ENCODE data around the gene GMPR.

The GMPR gene

GRCh38 chr6:16322666-16323312 is 84.4 kb downstream of the GMPR start:
- in situ Hi-C loops (cut with MboI; ENCODE audit: low sequenced_read_pairs), result no loop called here

GRCh38 chr6:16324184-16324583 is 85.8 kb downstream of the GMPR start:
- in situ Hi-C loops (cut with MboI; ENCODE audit: low sequenced_read_pairs), result no loop called here

GRCh38 chr6:16324606-16325225 is 86.3 kb downstream of the GMPR start:
- in situ Hi-C loops (cut with MboI; ENCODE audit: low sequenced_read_pairs), result no loop called here

GRCh38 chr6:16326531-16326930 is 88.1 kb downstream of the GMPR start:
- in situ Hi-C loops (cut with MboI; ENCODE audit: low sequenced_read_pairs), result no loop called here

GRCh38 chr6:16326971-16327776 is 88.8 kb downstream of the GMPR start:
- in situ Hi-C loops (cut with MboI; ENCODE audit: low sequenced_read_pairs), result no loop called here

GRCh38 chr6:16327777-16328325 is 89.5 kb downstream of the GMPR start:
- in situ Hi-C loops (cut with MboI; ENCODE audit: low sequenced_read_pairs), result no loop called here

GRCh38 chr6:16329233-16329632 is 90.8 kb downstream of the GMPR start:
- in situ Hi-C loops (cut with MboI; ENCODE audit: low sequenced_read_pairs), result no loop called here

- in situ Hi-C loops (cut with MboI; ENCODE audit: low sequenced_read_pairs), result loop anchor here (10.0 kb wide), 1 partner anchor 433 kb away; the partner anchor contains the start of gene ATXN1
These were observed 93.2 kb downstream of the GMPR start for GRCh38 chr6:16331384-16332174.

GRCh38 chr6:16332175-16332542 is 93.8 kb downstream of the GMPR start:
- in situ Hi-C loops (cut with MboI; ENCODE audit: low sequenced_read_pairs), result loop anchor here (10.0 kb wide), 1 partner anchor 433 kb away; the partner anchor contains the start of gene ATXN1

- in situ Hi-C loops (cut with MboI; ENCODE audit: low sequenced_read_pairs), result loop anchor here (10.0 kb wide), 1 partner anchor 431 kb away; the partner anchor contains the start of gene ATXN1
These were observed 95.2 kb downstream of the GMPR start for GRCh38 chr6:16333580-16333979.

GRCh38 chr6:16334671-16335070 is 96.3 kb downstream of the GMPR start:
- in situ Hi-C loops (cut with MboI; ENCODE audit: low sequenced_read_pairs), result loop anchor here (10.0 kb wide), 1 partner anchor 430 kb away; the partner anchor contains the start of gene ATXN1

- in situ Hi-C loops (cut with MboI; ENCODE audit: low sequenced_read_pairs), result loop anchor here (10.0 kb wide), 1 partner anchor 430 kb away; the partner anchor contains the start of gene ATXN1
These were observed 96.8 kb downstream of the GMPR start for GRCh38 chr6:16335176-16335575.

- in situ Hi-C loops (cut with MboI; ENCODE audit: low sequenced_read_pairs), result loop anchor here (10.0 kb wide), 1 partner anchor 429 kb away; the partner anchor contains the start of gene ATXN1
These were observed 97.8 kb downstream of the GMPR start for GRCh38 chr6:16336056-16336818.

- in situ Hi-C loops (cut with MboI; ENCODE audit: low sequenced_read_pairs), result loop anchor here (10.0 kb wide), 1 partner anchor 428 kb away; the partner anchor contains the start of gene ATXN1
These were observed 98.5 kb downstream of the GMPR start for GRCh38 chr6:16336911-16337294.

- in situ Hi-C loops (cut with MboI; ENCODE audit: low sequenced_read_pairs), result loop anchor here (10.0 kb wide), 1 partner anchor 427 kb away; the partner anchor contains the start of gene ATXN1
These were observed 99.0 kb downstream of the GMPR start for GRCh38 chr6:16337295-16337975.

GRCh38 chr6:16338577-16339264 is 100.3 kb downstream of the GMPR start:
- in situ Hi-C loops (cut with MboI; ENCODE audit: low sequenced_read_pairs), result loop anchor here (10.0 kb wide), 1 partner anchor 426 kb away; the partner anchor contains the start of gene ATXN1

- in situ Hi-C loops (cut with MboI; ENCODE audit: low sequenced_read_pairs), result loop anchor here (10.0 kb wide), 1 partner anchor 426 kb away; the partner anchor contains the start of gene ATXN1
These were observed 100.8 kb downstream of the GMPR start for GRCh38 chr6:16339265-16339587.

- in situ Hi-C loops (cut with MboI; ENCODE audit: low sequenced_read_pairs), result no loop called here
These were observed 105.2 kb downstream of the GMPR start for GRCh38 chr6:16343593-16343992.

Measured in HL-60/S4 (cell line).